GM12873 (cell line): ENCODE data around the gene NLRP7.

Experiments used
- CTCF ChIP-seq: IDR thresholded peaks from 2 replicates; pipeline ENCODE4 v1.5.1; 2012; ENCODE audit warnings: low read depth, mild to moderate bottlenecking, moderate library complexity, low read length, control low read depth; ENCODE audit not compliant: insufficient read depth; ENCODE audit errors: missing control alignments

NLRP7 gene

GRCh38 chr19:54877471-54877870 lies 69.9 kb downstream of the NLRP7 start:
- TF ChIP-seq CTCF, result no peak

- no peak for TF ChIP-seq CTCF
These were observed 71.8 kb downstream of the NLRP7 start for GRCh38 chr19:54875506-54875905.

GRCh38 chr19:54873990-54874389 lies 73.3 kb downstream of the NLRP7 start, which contains the start of gene FCAR:
Gene FCAR, plus strand, starts transcription at chr19:54874235. Its CDS starts 55 bp downstream, at chr19:54874290.
- TF ChIP-seq CTCF, result no peak
